BJ (cell line): ENCODE measurements around the gene TNRC6B. TPM values are rescaled to one million over a fixed set of nuclear protein-coding genes. Genes with fewer than 3 reads are reported as not detected.

Source experiments
- CTCF ChIA-PET: fragments of 350-600 bp; formaldehyde crosslinking; extraction: SDS; loops from one replicate; lab custom pipeline; 2021; ENCODE audit warnings: antibody characterized with exemption, inconsistent platforms; lab: Yijun Ruan, JAX
- POLR2A ChIA-PET: fragments of 300-600 bp; sonication (Branson Sonifier 250); formaldehyde crosslinking; extraction: SDS; loops from one replicate; lab custom pipeline; 2021; ENCODE audit warnings: antibody characterized with exemption; lab: Charles Lee
- DNase-seq: peaks from one replicate; pipeline ENCODE4 v3.0.0-alpha.2; 2011; ENCODE audit warnings: low read depth
- H3K27me3 ChIP-seq: 2 replicates; pipeline ENCODE4 v1.6.0; 2011; ENCODE audit warnings: low read length; ENCODE audit not compliant: control insufficient read depth, insufficient read depth
- H3K36me3 ChIP-seq: 2 replicates; pipeline ENCODE4 v1.5.1; 2011; ENCODE audit warnings: low read length; ENCODE audit not compliant: control insufficient read depth, insufficient read depth
- H3K4me3 ChIP-seq: 2 replicates; pipeline ENCODE4 v1.5.1; 2011; ENCODE audit warnings: low read depth, mild to moderate bottlenecking, control low read depth, low read length
- polyA plus RNA-seq: library from polyadenylated mRNA; depleted of rRNA; stranded (reverse); fragments of >200 nt; gene quantifications from 2 replicates; pipeline ENCODE4 v1.2.3, GENCODE V29; 2011
- TF ChIP-seq, protein P1 (sequence below): IDR thresholded peaks from 2 replicates; pipeline ENCODE4 v1.5.1; 2011; ENCODE audit warnings: low read depth, mild to moderate bottlenecking, control low read depth, inconsistent platforms, low read length, moderate library complexity; ENCODE audit not compliant: insufficient read depth

The TNRC6B gene
- polyA plus RNA-seq, 1 experiment: 8.0 TPM

GRCh38 chr22:40236131-40236665 is 58.5 kb downstream of the TNRC6B start:
- DNase-seq: no peak
- ChIA-PET POLR2A (interaction anchor here (0.6 kb wide), 1 partner anchor 37 kb away, joined by 3 read pairs; no protein-coding TSS in a partner anchor), CTCF (no interaction called here)
- Histone ChIP-seq H3K27me3 (no peaks in the 10 kb centered on the region), H3K4me3 (no peak overlapping the region), H3K36me3 (peaks cover 2% of the 10 kb centered on the region; the same call in 1 of the 2 replicates)
- TF ChIP-seq, protein P1, sequence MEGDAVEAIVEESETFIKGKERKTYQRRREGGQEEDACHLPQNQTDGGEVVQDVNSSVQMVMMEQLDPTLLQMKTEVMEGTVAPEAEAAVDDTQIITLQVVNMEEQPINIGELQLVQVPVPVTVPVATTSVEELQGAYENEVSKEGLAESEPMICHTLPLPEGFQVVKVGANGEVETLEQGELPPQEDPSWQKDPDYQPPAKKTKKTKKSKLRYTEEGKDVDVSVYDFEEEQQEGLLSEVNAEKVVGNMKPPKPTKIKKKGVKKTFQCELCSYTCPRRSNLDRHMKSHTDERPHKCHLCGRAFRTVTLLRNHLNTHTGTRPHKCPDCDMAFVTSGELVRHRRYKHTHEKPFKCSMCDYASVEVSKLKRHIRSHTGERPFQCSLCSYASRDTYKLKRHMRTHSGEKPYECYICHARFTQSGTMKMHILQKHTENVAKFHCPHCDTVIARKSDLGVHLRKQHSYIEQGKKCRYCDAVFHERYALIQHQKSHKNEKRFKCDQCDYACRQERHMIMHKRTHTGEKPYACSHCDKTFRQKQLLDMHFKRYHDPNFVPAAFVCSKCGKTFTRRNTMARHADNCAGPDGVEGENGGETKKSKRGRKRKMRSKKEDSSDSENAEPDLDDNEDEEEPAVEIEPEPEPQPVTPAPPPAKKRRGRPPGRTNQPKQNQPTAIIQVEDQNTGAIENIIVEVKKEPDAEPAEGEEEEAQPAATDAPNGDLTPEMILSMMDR: no peak

- no peak for DNase-seq
- H3K36me3 ChIP-seq: peaks cover 2% of the 10 kb centered on the region; the same call in 1 of the 2 replicates
- no peaks in the 10 kb centered on the region for H3K27me3 ChIP-seq
- POLR2A ChIA-PET: no interaction called here
- CTCF ChIA-PET: no interaction called here
- no peak overlapping the region for H3K4me3 ChIP-seq
- TF ChIP-seq, protein P1: no peak
Measured at GRCh38 chr22:40237241-40237640, 59.5 kb downstream of the TNRC6B start.

- CTCF ChIA-PET: no interaction called here
- no peak for DNase-seq
- TF ChIP-seq, protein P1: no peak
- H3K36me3 ChIP-seq: peaks cover 2% of the 10 kb centered on the region; the same call in 1 of the 2 replicates
- H3K4me3 ChIP-seq: no peak overlapping the region
- no peaks in the 10 kb centered on the region for H3K27me3 ChIP-seq
- POLR2A ChIA-PET: no interaction called here
Measured at GRCh38 chr22:40237788-40238424, 60.2 kb downstream of the TNRC6B start.

DNA sequence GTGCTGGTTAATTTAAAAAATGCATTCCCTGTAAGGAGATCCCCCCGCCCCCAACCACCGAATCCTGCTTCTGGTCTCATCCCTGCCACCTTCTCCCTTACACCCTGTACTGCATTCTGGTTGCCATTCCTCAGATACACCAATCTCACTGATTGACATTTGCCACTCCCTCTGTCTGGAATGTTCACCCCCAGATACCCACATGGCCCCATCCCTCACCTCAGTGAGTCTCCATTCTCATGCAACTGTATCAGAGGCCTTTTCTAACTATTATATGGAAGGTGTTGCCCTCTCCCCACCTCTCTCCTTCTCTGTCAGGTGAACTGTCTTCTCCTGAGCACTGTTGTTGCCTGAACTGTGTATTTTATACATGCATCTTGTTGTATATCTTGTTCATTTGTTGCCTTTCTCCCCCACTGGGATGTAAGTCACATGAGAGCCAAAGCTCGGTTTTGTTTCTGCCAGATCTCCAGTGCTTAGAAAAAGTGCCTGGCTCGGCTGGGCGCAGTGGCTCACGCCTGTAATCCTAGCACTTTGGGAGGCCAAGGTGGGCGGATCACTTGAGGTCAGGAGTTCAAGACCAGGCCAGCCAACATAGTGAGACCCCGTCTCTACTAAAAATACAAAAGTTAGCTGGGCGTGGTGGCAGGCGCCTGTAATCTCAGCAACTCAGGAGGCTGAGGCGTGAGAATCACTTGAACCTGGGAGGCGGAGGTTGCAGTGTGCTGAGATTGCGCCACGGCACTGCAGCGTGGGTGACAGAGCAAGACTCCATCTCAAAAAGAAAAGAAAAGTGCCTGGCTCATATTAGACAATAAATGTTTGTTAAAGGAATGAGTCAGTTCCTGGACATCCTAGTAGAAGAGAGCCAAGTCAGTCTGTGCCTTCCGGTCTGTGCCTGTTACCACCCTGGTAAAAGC is 61.0 kb downstream of the TNRC6B start:
- TF ChIP-seq, protein P1: no peak
- DNase-seq: peak; percentile 26
- H3K27me3 ChIP-seq: no peaks in the 10 kb centered on the region
- H3K36me3 ChIP-seq: peaks cover 2% of the 10 kb centered on the region; the same call in 1 of the 2 replicates
- ChIA-PET POLR2A (no interaction called here), CTCF (interaction anchor here (0.8 kb wide), 2 partner anchors 26 to 89 kb away, joined by 3 read pairs; no protein-coding TSS in a partner anchor)
- H3K4me3 ChIP-seq: no peak overlapping the region

DNA sequence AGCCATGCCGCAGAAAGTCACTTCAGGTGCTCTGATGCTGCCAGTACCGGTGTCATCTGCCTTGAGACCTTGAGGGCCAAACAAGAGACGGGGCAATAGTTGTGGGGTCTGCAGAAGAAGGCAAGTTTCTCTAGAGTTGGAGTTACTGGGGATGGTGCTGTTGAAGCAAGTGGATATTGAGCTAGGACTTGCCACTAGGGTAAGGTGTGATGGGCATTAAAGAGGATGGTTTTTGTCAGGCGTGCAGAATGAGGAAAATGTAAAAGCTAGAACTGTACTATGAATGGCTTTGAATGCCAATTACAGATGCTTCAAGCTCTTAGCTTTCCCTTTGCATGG is 61.6 kb downstream of the TNRC6B start:
- Histone ChIP-seq H3K4me3 (no peak overlapping the region), H3K36me3 (peaks cover 2% of the 10 kb centered on the region; the same call in 1 of the 2 replicates), H3K27me3 (no peaks in the 10 kb centered on the region)
- ChIA-PET CTCF (interaction anchor here (0.8 kb wide), 2 partner anchors 27 to 89 kb away, joined by 3 read pairs; no protein-coding TSS in a partner anchor), POLR2A (no interaction called here)
- DNase-seq: no peak
- TF ChIP-seq, protein P1: no peak
